SU-DHL-6 (cell line): ENCODE data around the gene GAS7.

ENCODE experiments used
- H2AFZ ChIP-seq: fragments of 200-600 bp; sonication (generic); 2 replicates; pipeline ENCODE4 v1.6.1; 2014; ENCODE audit warnings: low read depth, mild to moderate bottlenecking, moderate library complexity, mixed read lengths, antibody characterized with exemption, low read length; ENCODE audit not compliant: severe bottlenecking
- H3F3A ChIP-seq: fragments of 200-600 bp; shearing (Covaris generic); 2 replicates; pipeline ENCODE4 v1.6.0; 2016; ENCODE audit warnings: antibody characterized with exemption, mild to moderate bottlenecking; ENCODE audit not compliant: insufficient read depth
- H3K27ac ChIP-seq: fragments of 200-600 bp; sonication (generic); 2 replicates; pipeline ENCODE4 v1.5.1; 2016; ENCODE audit warnings: low read depth, mild to moderate bottlenecking, low read length, moderate library complexity, mixed read lengths
- H3K27me3 ChIP-seq: fragments of 200-600 bp; sonication (generic), shearing (Covaris generic); 2 replicates; pipeline ENCODE4 v1.6.0; 2014; ENCODE audit warnings: mild to moderate bottlenecking, low read length
- H3K36me3 ChIP-seq: fragments of 200-600 bp; sonication (generic); 2 replicates; pipeline ENCODE4 v1.6.1; 2014; ENCODE audit warnings: mild to moderate bottlenecking, low read length, mixed read lengths
- H3K4me2 ChIP-seq: fragments of 300-600, 200-600 bp; shearing (Covaris generic), sonication (generic); 2 replicates; pipeline ENCODE4 v1.6.0; 2014; ENCODE audit warnings: low read length, low read depth, mild to moderate bottlenecking; ENCODE audit not compliant: poor library complexity, severe bottlenecking
- H3K4me3 ChIP-seq: fragments of 200-600 bp; sonication (generic); 2 replicates; pipeline ENCODE4 v1.5.1; 2014; ENCODE audit warnings: antibody characterized with exemption, low read length, mild to moderate bottlenecking, mixed read lengths; ENCODE audit not compliant: insufficient read depth, poor library complexity, severe bottlenecking
- H3K79me2 ChIP-seq: fragments of 200-600 bp; sonication (generic); 2 replicates; pipeline ENCODE4 v1.6.1; 2014; ENCODE audit warnings: mild to moderate bottlenecking, low read length, moderate library complexity; ENCODE audit not compliant: insufficient read depth
- H3K9ac ChIP-seq: fragments of 200-600 bp; sonication (generic); 2 replicates; pipeline ENCODE4 v1.7.0; 2014; ENCODE audit warnings: mild to moderate bottlenecking, low read length
- H3K9me2 ChIP-seq: fragments of 200-600 bp; sonication (generic); replicated peaks from 2 replicates; pipeline ENCODE4 v1.6.1; 2014; ENCODE audit warnings: low read length; ENCODE audit not compliant: insufficient read depth
- H3K9me3 ChIP-seq: fragments of 200-600 bp; sonication (generic); 2 replicates; pipeline ENCODE4 v1.6.1; 2014; ENCODE audit warnings: low read length, mixed read lengths; ENCODE audit not compliant: insufficient read depth
- H4K20me1 ChIP-seq: fragments of 200-600 bp; sonication (generic); 2 replicates; pipeline ENCODE4 v1.6.1; 2014; ENCODE audit warnings: low read depth, mild to moderate bottlenecking, antibody characterized with exemption, low read length, moderate library complexity, mixed read lengths
- CTCF ChIP-seq: fragments of 200-600 bp; sonication (generic); IDR thresholded peaks from one replicate; pipeline ENCODE4 v1.5.1; 2017; ENCODE audit warnings: antibody characterized with exemption, mild to moderate bottlenecking, low read length, moderate library complexity; ENCODE audit not compliant: insufficient read depth, poor library complexity, severe bottlenecking
- EZH2phosphoT487 ChIP-seq: fragments of 200-600 bp; sonication (generic), shearing (Covaris generic); conservative IDR thresholded peaks from 2 replicates; pipeline ENCODE4 v1.6.1; 2018; ENCODE audit warnings: mild to moderate bottlenecking, antibody characterized with exemption, low read length, moderate library complexity, mixed read lengths

The GAS7 gene

GRCh38 chr17:10070690-10071089, 127.7 kb downstream of the GAS7 start:
- H3K4me3 ChIP-seq = no peak overlapping the region
- H3K27ac ChIP-seq = no peak overlapping the region
- H3F3A ChIP-seq = no peaks in the 10 kb centered on the region
- H3K27me3 ChIP-seq = no peaks in the 10 kb centered on the region
- no peaks in the 10 kb centered on the region for H3K9me3 ChIP-seq
- H3K9me2 ChIP-seq = no peaks in the 10 kb centered on the region
- H3K36me3 ChIP-seq = no peaks in the 10 kb centered on the region
- H4K20me1 ChIP-seq = no peaks in the 10 kb centered on the region
- H2AFZ ChIP-seq = no peak overlapping the region
- TF ChIP-seq EZH2phosphoT487 (no peak), CTCF (no peak)
- no peaks in the 10 kb centered on the region for H3K79me2 ChIP-seq
- H3K9ac ChIP-seq = no peak overlapping the region
- no peak overlapping the region for H3K4me2 ChIP-seq

GRCh38 chr17:10069301-10069700, 129.1 kb downstream of the GAS7 start:
- Histone ChIP-seq H3K27ac (no peak overlapping the region), H2AFZ (no peak overlapping the region), H3K36me3 (no peaks in the 10 kb centered on the region), H3K4me2 (no peak overlapping the region), H3K9ac (no peak overlapping the region), H3F3A (no peaks in the 10 kb centered on the region), H3K79me2 (no peaks in the 10 kb centered on the region), H3K4me3 (no peak overlapping the region), H3K27me3 (no peaks in the 10 kb centered on the region), H4K20me1 (no peaks in the 10 kb centered on the region), H3K9me2 (no peaks in the 10 kb centered on the region), H3K9me3 (no peaks in the 10 kb centered on the region)
- TF ChIP-seq EZH2phosphoT487 = no peak
- no peak for TF ChIP-seq CTCF

GRCh38 chr17:10067446-10068143, 130.8 kb downstream of the GAS7 start:
- TF ChIP-seq EZH2phosphoT487 (no peak), CTCF (no peak)
- Histone ChIP-seq H3K9me2 (no peaks in the 10 kb centered on the region), H3K27me3 (no peaks in the 10 kb centered on the region), H3K9me3 (no peaks in the 10 kb centered on the region), H3K27ac (no peak overlapping the region), H3F3A (no peaks in the 10 kb centered on the region), H4K20me1 (no peaks in the 10 kb centered on the region), H3K36me3 (no peaks in the 10 kb centered on the region), H3K4me2 (no peak overlapping the region), H3K9ac (no peak overlapping the region), H3K79me2 (no peaks in the 10 kb centered on the region), H3K4me3 (no peak overlapping the region), H2AFZ (no peak overlapping the region)
